H1 (cell line): ENCODE measurements around the gene IL23A. TPM values are rescaled to one million over a fixed set of nuclear protein-coding genes. Genes with fewer than 3 reads are reported as not detected.

Experiments used
- CTCF ChIA-PET: fragments of 300-600 bp; sonication (Branson Sonifier 250); formaldehyde crosslinking; loops from one replicate; lab custom pipeline; 2021; ENCODE audit not compliant: partially characterized antibody; lab: Charles Lee
- POLR2A ChIA-PET: fragments of 300-600 bp; sonication (Branson Sonifier 250); formaldehyde crosslinking; loops from one replicate; lab custom pipeline; 2021; ENCODE audit warnings: inconsistent platforms; ENCODE audit not compliant: partially characterized antibody; lab: Charles Lee
- DNase-seq, 2 experiments: peaks; one replicate each; pipeline versions ENCODE4 v3.0.0 to v3.0.0-alpha.2; 2010 to 2022; ENCODE audit warnings: low spot score in 2 of 2, low read depth in 1 of 2, mixed read lengths in 1 of 2
- FAIRE-seq: peaks from 2 replicates; lab custom pipeline; 2011; peaks lifted over from hg19 to GRCh38; lab: Jason Lieb, UNC
- H2AFZ ChIP-seq: 2 replicates; pipeline ENCODE4 v1.8.1; 2012; ENCODE audit warnings: low read length, inconsistent platforms
- H2AK5ac ChIP-seq: 2 replicates; pipeline ENCODE4 v1.6.1; 2013; ENCODE audit warnings: low read depth, low read length
- H2BK120ac ChIP-seq: replicated peaks from 2 replicates; pipeline ENCODE3; 2013; ENCODE audit warnings: low read depth, low read length, inconsistent platforms
- H2BK12ac ChIP-seq: 2 replicates; pipeline ENCODE4 v1.6.1; 2013; ENCODE audit warnings: low read depth, low read length
- H2BK15ac ChIP-seq: 2 replicates; pipeline ENCODE4 v1.6.1; 2013; ENCODE audit warnings: low read length
- H2BK20ac ChIP-seq: 2 replicates; pipeline ENCODE4 v1.6.1; 2013; ENCODE audit warnings: low read length
- H2BK5ac ChIP-seq: 2 replicates; pipeline ENCODE4 v1.6.1; 2013; ENCODE audit warnings: low read depth, low read length
- H3K14ac ChIP-seq: 2 replicates; pipeline ENCODE4 v1.6.1; 2013; ENCODE audit warnings: inconsistent platforms; ENCODE audit not compliant: insufficient read length
- H3K18ac ChIP-seq: 2 replicates; pipeline ENCODE4 v1.6.1; 2013; ENCODE audit warnings: low read length; ENCODE audit errors: extremely low read depth
- H3K23ac ChIP-seq: 2 replicates; pipeline ENCODE4 v1.6.1; 2013; ENCODE audit warnings: inconsistent platforms; ENCODE audit not compliant: insufficient read length
- H3K23me2 ChIP-seq: 2 replicates; pipeline ENCODE4 v1.6.1; 2013; ENCODE audit warnings: low read depth, low read length
- H3K27ac ChIP-seq: 2 replicates; pipeline ENCODE4 v1.6.1; 2011; ENCODE audit warnings: low read depth, low read length, inconsistent platforms
- H3K27me3 ChIP-seq, 4 experiments: replicated peaks in 1 of 4; 1 replicate in 1 of 4; 2 replicates in 3 of 4; pipeline versions ENCODE4 v1.6.1 to v1.8.1; 2011 to 2013; ENCODE audit warnings: low read length in 3 of 4, mild to moderate bottlenecking in 3 of 4, inconsistent platforms in 2 of 4, mixed read lengths in 2 of 4, moderate library complexity in 1 of 4; ENCODE audit not compliant: control insufficient read depth in 3 of 4, insufficient read depth in 3 of 4; ENCODE audit errors: extremely low read depth in 1 of 4
- H3K36me3 ChIP-seq, 4 experiments: 2 replicates each; pipeline versions ENCODE4 v1.6.1 to v1.8.1; 2011 to 2013; ENCODE audit warnings: mild to moderate bottlenecking in 4 of 4, low read length in 3 of 4, moderate library complexity in 2 of 4, control low read depth in 1 of 4, inconsistent platforms in 1 of 4; ENCODE audit not compliant: insufficient read depth in 4 of 4, control insufficient read depth in 2 of 4
- H3K4ac ChIP-seq: replicated peaks from 2 replicates; pipeline ENCODE3; 2013; ENCODE audit warnings: low read length, low read depth, mixed read lengths, inconsistent platforms; ENCODE audit not compliant: insufficient read length
- H3K4me1 ChIP-seq, 4 experiments: replicated peaks in 1 of 4; 1 replicate in 1 of 4; 2 replicates in 3 of 4; pipeline versions ENCODE4 v1.6.1 to v1.8.1; 2011 to 2013; ENCODE audit warnings: low read length in 3 of 4, inconsistent platforms in 2 of 4, mixed read lengths in 1 of 4; ENCODE audit not compliant: insufficient read depth in 4 of 4, control insufficient read depth in 3 of 4
- H3K4me2 ChIP-seq, 2 experiments: 2 replicates each; pipeline versions ENCODE4 v1.6.1 to v1.8.1; 2011 to 2013; ENCODE audit warnings: low read depth in 2 of 2, low read length in 2 of 2, control low read depth in 1 of 2, inconsistent platforms in 1 of 2, mild to moderate bottlenecking in 1 of 2; ENCODE audit not compliant: insufficient read depth in 1 of 2
- H3K4me3 ChIP-seq, 4 experiments: fragments of 200-600, 300-600 bp in 1 of 4; sonication (generic), shearing (Covaris generic), sonication (Bioruptor Twin) in 1 of 4; 2 replicates each; pipeline versions ENCODE4 v1.5.1 to v1.8.1; 2011 to 2016; ENCODE audit warnings: low read length in 4 of 4, low read depth in 3 of 4, control low read depth in 2 of 4, inconsistent platforms in 2 of 4, mild to moderate bottlenecking in 2 of 4, mixed read lengths in 1 of 4, moderate library complexity in 1 of 4; ENCODE audit not compliant: insufficient read depth in 2 of 4; ENCODE audit errors: extremely low read depth in 1 of 4
- H3K56ac ChIP-seq: replicated peaks from 2 replicates; pipeline ENCODE3; 2013; ENCODE audit warnings: low read depth, mild to moderate bottlenecking, mixed read lengths, low read length, inconsistent platforms; ENCODE audit not compliant: insufficient read length
- H3K79me1 ChIP-seq: 2 replicates; pipeline ENCODE4 v1.6.1; 2013; ENCODE audit warnings: low read depth, low read length, control low read depth
- H3K79me2 ChIP-seq, 2 experiments: 2 replicates each; pipeline versions ENCODE4 v1.6.1 to v1.8.1; 2012 to 2013; ENCODE audit warnings: low read length in 2 of 2, mild to moderate bottlenecking in 2 of 2, inconsistent platforms in 1 of 2; ENCODE audit not compliant: insufficient read depth in 2 of 2, control insufficient read depth in 1 of 2
- H3K9ac ChIP-seq, 4 experiments: replicated peaks in 1 of 4; 1 replicate in 1 of 4; 2 replicates in 3 of 4; pipeline versions ENCODE4 v1.6.1 to v1.8.1; 2011 to 2013; ENCODE audit warnings: low read depth in 3 of 4, low read length in 3 of 4, control low read depth in 2 of 4, mild to moderate bottlenecking in 2 of 4, moderate library complexity in 2 of 4, inconsistent platforms in 1 of 4; ENCODE audit errors: extremely low read depth in 1 of 4
- H3K9me3 ChIP-seq, 2 experiments: 2 replicates each; pipeline versions ENCODE4 v1.6.1 to v1.8.1; 2012 to 2013; ENCODE audit warnings: mild to moderate bottlenecking in 2 of 2, moderate library complexity in 2 of 2, control low read depth in 1 of 2, inconsistent platforms in 1 of 2, low read depth in 1 of 2, low read length in 1 of 2, mixed read lengths in 1 of 2; ENCODE audit not compliant: insufficient read depth in 2 of 2
- H4K20me1 ChIP-seq, 2 experiments: replicated peaks in 1 of 2; 2 replicates each; pipeline versions ENCODE3 to v1.8.1; 2011 to 2013; ENCODE audit warnings: inconsistent platforms in 2 of 2, low read length in 2 of 2, mild to moderate bottlenecking in 1 of 2; ENCODE audit not compliant: insufficient read depth in 2 of 2, control insufficient read depth in 1 of 2
- H4K5ac ChIP-seq: 2 replicates; pipeline ENCODE4 v1.6.1; 2013; ENCODE audit warnings: low read length, low read depth, mixed read lengths, inconsistent platforms; ENCODE audit not compliant: insufficient read length
- H4K8ac ChIP-seq: 2 replicates; pipeline ENCODE4 v1.8.0; 2013; ENCODE audit warnings: mild to moderate bottlenecking, moderate library complexity, low read length, inconsistent platforms; ENCODE audit not compliant: insufficient read depth; ENCODE audit errors: extremely low read depth
- H4K91ac ChIP-seq: replicated peaks from 2 replicates; pipeline ENCODE3; 2013; ENCODE audit warnings: low read length, mixed read lengths, inconsistent platforms; ENCODE audit not compliant: insufficient read length
- EZH2 ChIP-seq: fragments of 200-600 bp; sonication (generic); IDR thresholded peaks from 2 replicates; pipeline ENCODE4 v1.7.1; 2012; ENCODE audit warnings: low read depth, mild to moderate bottlenecking, moderate library complexity, low read length, inconsistent platforms; ENCODE audit not compliant: severe bottlenecking
- GABPA ChIP-seq: IDR thresholded peaks from 2 replicates; pipeline ENCODE4 v1.6.1; 2011; ENCODE audit warnings: mild to moderate bottlenecking, low read length, moderate library complexity, borderline replicate concordance; ENCODE audit not compliant: insufficient read depth
- RAD21 ChIP-seq, 2 experiments: IDR thresholded peaks in 1 of 2; conservative IDR thresholded peaks in 1 of 2; 2 replicates each; pipeline ENCODE4 v1.6.1; 2011; ENCODE audit warnings: low read depth in 2 of 2, low read length in 2 of 2, improper control_type of control experiment in 1 of 2, inconsistent platforms in 1 of 2, mild to moderate bottlenecking in 1 of 2, moderate library complexity in 1 of 2
- WGBS, 2 experiments: shearing (Covaris generic) in 1 of 2; methylation state at CpG; one replicate each; pipeline versions ENCODE4 v1.1.6 to v1.1.7; 2013 to 2015; ENCODE audit warnings: low lambda C conversion rate in 2 of 2, mixed read lengths in 2 of 2, inconsistent platforms in 1 of 2, low coverage in 1 of 2, missing lambda C conversion rate in 1 of 2; ENCODE audit not compliant: insufficient replicate concordance in 2 of 2, insufficient coverage in 1 of 2, insufficient read length in 1 of 2; ENCODE audit errors: extremely low coverage in 1 of 2, missing lambda C conversion rate in 1 of 2; 5-methylcytosine and 5-hydroxymethylcytosine counted together
- polyA plus RNA-seq, 7 experiments: library from polyadenylated mRNA; depleted of rRNA in 3 of 7; stranded (reverse) in 5 of 7; unstranded in 2 of 7; fragments of >200 nt in 5 of 7; fragments of 200-250 nt in 2 of 7; gene quantifications; 1 replicate in 5 of 7; 2 replicates in 1 of 7; 4 replicates in 1 of 7; pipeline versions ENCODE4 v1.2.1 to v1.2.3, GENCODE V29; 2011 to 2013; ENCODE audit warnings: missing spikeins in 2 of 7, mixed read lengths in 2 of 7
- total RNA-seq: library from RNA; stranded (reverse); fragmentation: NEBNext Ultra II Directional; extraction: Animal tissue kit (Norgen Biotek cat#: 25700); gene quantifications from 2 replicates; pipeline ENCODE4 v1.2.1, GENCODE V29; 2021
- TF ChIP-seq, protein P1 (sequence below): IDR thresholded peaks from 2 replicates; pipeline ENCODE4 v1.6.1; 2012; ENCODE audit warnings: inconsistent platforms
- TF ChIP-seq, protein P2 (sequence below), 3 experiments: IDR thresholded peaks; 1 replicate in 2 of 3; 2 replicates in 1 of 3; pipeline versions ENCODE4 v1.5.1 to v1.6.1; 2011; ENCODE audit warnings: low read length in 3 of 3, mild to moderate bottlenecking in 3 of 3, inconsistent platforms in 2 of 3, low read depth in 1 of 3, moderate library complexity in 1 of 3; ENCODE audit not compliant: insufficient read depth in 1 of 3; ENCODE audit errors: control extremely low read depth in 1 of 3

The IL23A gene
- total and polyA plus RNA-seq, 2 of the 8 experiments (the other 6 are each of a cell fraction or from before 2014, with no cell fraction given): 2.3 to 3.6 TPM

DNA sequence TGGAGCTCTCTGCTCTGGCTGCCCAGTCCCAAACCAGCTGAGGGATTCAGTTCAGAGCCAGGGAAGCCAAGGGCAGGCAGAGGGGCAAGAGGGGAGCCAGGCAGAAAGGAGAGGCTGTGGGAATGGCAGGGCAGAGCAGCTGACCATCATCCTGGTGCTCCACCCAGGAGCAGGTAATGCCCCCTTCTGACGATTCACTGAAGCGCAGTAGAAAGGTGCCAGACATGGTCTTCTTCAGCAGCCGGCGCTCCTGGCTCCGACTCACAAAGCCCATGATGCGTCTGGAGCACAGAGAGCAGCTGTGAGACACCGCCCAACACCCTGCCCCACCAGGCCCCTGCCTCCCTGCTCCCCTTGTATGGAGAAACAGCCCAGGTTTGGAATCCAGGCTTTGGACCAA, 8.0 kb downstream of the IL23A start:
- no peak overlapping the region for H3K9ac ChIP-seq
- peak; percentile 52 to 61 for TF ChIP-seq RAD21 (IDR thresholded peaks at IDR 0.05 in 1 of 2, conservative IDR thresholded peaks at IDR 0.05 in 1 of 2; ENCODE audit: low read depth in 2 of 2, low read length in 2 of 2)
- TF ChIP-seq EZH2: no peak
- TF ChIP-seq, protein P1, sequence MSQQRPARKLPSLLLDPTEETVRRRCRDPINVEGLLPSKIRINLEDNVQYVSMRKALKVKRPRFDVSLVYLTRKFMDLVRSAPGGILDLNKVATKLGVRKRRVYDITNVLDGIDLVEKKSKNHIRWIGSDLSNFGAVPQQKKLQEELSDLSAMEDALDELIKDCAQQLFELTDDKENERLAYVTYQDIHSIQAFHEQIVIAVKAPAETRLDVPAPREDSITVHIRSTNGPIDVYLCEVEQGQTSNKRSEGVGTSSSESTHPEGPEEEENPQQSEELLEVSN: no peak
- no peak for TF ChIP-seq GABPA
- TF ChIP-seq, protein P2, sequence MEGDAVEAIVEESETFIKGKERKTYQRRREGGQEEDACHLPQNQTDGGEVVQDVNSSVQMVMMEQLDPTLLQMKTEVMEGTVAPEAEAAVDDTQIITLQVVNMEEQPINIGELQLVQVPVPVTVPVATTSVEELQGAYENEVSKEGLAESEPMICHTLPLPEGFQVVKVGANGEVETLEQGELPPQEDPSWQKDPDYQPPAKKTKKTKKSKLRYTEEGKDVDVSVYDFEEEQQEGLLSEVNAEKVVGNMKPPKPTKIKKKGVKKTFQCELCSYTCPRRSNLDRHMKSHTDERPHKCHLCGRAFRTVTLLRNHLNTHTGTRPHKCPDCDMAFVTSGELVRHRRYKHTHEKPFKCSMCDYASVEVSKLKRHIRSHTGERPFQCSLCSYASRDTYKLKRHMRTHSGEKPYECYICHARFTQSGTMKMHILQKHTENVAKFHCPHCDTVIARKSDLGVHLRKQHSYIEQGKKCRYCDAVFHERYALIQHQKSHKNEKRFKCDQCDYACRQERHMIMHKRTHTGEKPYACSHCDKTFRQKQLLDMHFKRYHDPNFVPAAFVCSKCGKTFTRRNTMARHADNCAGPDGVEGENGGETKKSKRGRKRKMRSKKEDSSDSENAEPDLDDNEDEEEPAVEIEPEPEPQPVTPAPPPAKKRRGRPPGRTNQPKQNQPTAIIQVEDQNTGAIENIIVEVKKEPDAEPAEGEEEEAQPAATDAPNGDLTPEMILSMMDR (IDR thresholded peaks at IDR 0.05; ENCODE audit: control extremely low read depth in 1 of 3, insufficient read depth in 1 of 3, low read depth in 1 of 3, low read length in 3 of 3): peak; percentile 38 to 56 (median 46)
- TF ChIP-seq, all 59 proteins: peak for 2
- H2BK5ac ChIP-seq: no peak overlapping the region; the same call in 1 of the 2 replicates
- H2BK15ac ChIP-seq: no peak overlapping the region
- no peaks in the 10 kb centered on the region for H4K20me1 ChIP-seq
- no peak overlapping the region for H4K91ac ChIP-seq
- H2BK12ac ChIP-seq: no peak overlapping the region
- no peak overlapping the region for H3K4ac ChIP-seq
- H3K23ac ChIP-seq: no peak overlapping the region
- no peak overlapping the region for H4K5ac ChIP-seq
- no peak overlapping the region for H2BK120ac ChIP-seq
- H3K18ac ChIP-seq: no peak overlapping the region
- FAIRE-seq (no peak), DNase-seq (peak in 1 of 2 experiments; percentile 63)
- no peak overlapping the region for H3K4me3 ChIP-seq
- no peak overlapping the region for H3K27ac ChIP-seq
- H3K14ac ChIP-seq: no peak overlapping the region
- 94% methylated on average over 7 of the region's 7 CpGs; no CpG with 5 or more reads in 1 of the 2 experiments for WGBS, 2 experiments
- H4K8ac ChIP-seq: no peak overlapping the region; the same call in 1 of the 2 replicates
- CTCF ChIA-PET: interaction anchor here (0.6 to 3.5 kb wide), 15 partner anchors 9 to 1168 kb away, joined by 3 to 21 read pairs (median 5); partner anchors contain the start of genes CNPY2, IL23A, PAN2 and STAT2
- no peaks in the 10 kb centered on the region for H3K23me2 ChIP-seq
- no peaks in the 10 kb centered on the region for H3K4me1 ChIP-seq
- H3K4me2 ChIP-seq: no peak overlapping the region
- H3K36me3 ChIP-seq: peaks cover 13 to 57% (median 41%) of the 10 kb centered on the region in 4 experiments
- no peaks in the 10 kb centered on the region; a peak in 1 of 4 replicates for H3K9me3 ChIP-seq
- H3K79me1 ChIP-seq: no peaks in the 10 kb centered on the region; the same call in 1 of the 2 replicates
- no peaks in the 10 kb centered on the region for H3K27me3 ChIP-seq
- no peak overlapping the region for H2AK5ac ChIP-seq
- no peaks in the 10 kb centered on the region for H3K79me2 ChIP-seq
- POLR2A ChIA-PET: interaction anchor here (0.7 to 5.1 kb wide), 8 partner anchors 12 to 65 kb away, joined by 3 to 26 read pairs (median 4); partner anchors contain the start of genes CNPY2, PAN2 and STAT2
- no peak overlapping the region for H3K56ac ChIP-seq
- H2AFZ ChIP-seq: no peak overlapping the region
- H2BK20ac ChIP-seq: no peak overlapping the region
